ENCODE results near the gene VPREB1.
"Not testable (repeated sequence)": the region's sequence is repeated elsewhere in the genome, so short reads cannot be mapped to it uniquely, and the experiment has no call there.

DNA sequence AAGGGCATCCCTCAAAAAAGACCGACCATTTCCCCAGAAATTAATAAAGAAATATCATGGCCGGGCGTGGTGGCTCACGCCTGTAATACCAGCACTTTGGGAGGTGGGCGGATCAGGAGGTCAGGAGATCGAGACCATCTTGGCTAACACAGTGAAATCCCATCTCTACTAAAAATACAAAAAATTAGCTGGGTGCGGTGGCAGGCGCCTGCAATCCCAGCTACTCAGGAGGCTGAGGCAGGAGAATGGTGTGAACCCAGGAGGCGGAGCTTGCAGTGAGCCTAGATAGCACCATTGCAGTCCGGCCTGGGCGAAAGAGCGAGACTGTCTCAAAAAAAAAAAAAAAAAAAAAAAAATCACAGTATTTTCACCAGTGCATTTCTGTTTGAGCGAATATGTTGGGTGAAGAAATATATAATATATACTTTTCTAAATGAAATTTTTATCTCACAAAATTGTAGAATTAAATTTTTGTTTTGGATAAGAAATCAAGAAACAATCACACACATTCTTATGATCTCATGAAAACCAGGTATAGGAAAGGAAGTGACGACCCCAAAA is 35.4 kb upstream of the VPREB1 start:
- not testable (repeated sequence) for TF ChIP-seq POLR2A, POLR2AphosphoS5, EP300 (IDR thresholded peaks at IDR 0.05)
- TF ChIP-seq, protein P1, sequence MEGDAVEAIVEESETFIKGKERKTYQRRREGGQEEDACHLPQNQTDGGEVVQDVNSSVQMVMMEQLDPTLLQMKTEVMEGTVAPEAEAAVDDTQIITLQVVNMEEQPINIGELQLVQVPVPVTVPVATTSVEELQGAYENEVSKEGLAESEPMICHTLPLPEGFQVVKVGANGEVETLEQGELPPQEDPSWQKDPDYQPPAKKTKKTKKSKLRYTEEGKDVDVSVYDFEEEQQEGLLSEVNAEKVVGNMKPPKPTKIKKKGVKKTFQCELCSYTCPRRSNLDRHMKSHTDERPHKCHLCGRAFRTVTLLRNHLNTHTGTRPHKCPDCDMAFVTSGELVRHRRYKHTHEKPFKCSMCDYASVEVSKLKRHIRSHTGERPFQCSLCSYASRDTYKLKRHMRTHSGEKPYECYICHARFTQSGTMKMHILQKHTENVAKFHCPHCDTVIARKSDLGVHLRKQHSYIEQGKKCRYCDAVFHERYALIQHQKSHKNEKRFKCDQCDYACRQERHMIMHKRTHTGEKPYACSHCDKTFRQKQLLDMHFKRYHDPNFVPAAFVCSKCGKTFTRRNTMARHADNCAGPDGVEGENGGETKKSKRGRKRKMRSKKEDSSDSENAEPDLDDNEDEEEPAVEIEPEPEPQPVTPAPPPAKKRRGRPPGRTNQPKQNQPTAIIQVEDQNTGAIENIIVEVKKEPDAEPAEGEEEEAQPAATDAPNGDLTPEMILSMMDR (IDR thresholded peaks at IDR 0.05), result not testable (repeated sequence)
